ENCODE measurements around the gene ZSWIM3.
A peak's percentile ranks its signal among the peaks of the same experiment; 100 is the strongest.

The ZSWIM3 gene

DNA sequence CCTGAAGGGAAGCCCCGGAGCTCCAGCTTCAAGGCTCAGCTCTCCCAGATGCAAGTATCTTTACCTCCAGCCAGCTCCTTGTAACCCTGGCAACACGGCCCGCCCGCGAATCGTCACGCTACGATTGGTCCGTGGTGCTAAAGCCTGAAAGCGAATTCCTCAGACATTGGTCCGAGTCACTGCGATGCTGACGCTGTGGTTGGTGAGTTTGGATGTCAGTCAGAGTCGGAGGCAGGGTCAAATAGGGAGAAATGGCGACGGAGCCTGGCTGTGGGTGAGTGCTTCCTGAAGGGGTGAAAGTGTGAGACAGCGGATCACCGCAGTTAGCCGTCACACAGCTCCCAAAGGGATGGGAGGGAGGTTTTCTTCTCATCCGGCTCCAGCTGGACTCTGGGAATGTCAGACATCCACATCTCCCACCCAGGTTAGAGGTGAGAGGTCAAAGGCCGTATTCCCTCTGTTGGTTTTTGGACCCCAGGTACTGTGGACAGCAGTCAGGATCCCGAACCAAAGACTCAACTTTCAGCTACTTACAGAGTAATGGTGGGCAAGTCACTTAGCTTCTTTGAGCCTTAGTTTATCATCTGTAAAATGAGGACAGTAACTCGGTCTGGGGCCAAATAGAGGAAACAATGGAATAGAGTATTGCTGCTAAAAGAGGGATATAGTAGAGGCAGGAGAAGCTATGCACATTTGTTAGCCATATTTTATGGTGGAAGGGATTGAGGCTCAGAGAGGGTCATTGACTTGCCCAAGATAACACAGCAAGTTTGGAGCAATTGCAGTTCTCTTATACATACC is 23.8 kb downstream of the ZSWIM3 start, which contains the start of gene ZSWIM1:
ZSWIM1 (plus strand) TSS at position 240 of the 801 bp plus-strand sequence. CDS start 1,366 bp downstream, outside the sequence.
- peak within 1 kb of the TSS; percentile 77 for H3K4me3 ChIP-seq (ENCODE audit: low read depth, low read length)
- DNase-seq (ENCODE audit: low read depth, low spot score) = peak; percentile 99
- TF ChIP-seq, protein P1, sequence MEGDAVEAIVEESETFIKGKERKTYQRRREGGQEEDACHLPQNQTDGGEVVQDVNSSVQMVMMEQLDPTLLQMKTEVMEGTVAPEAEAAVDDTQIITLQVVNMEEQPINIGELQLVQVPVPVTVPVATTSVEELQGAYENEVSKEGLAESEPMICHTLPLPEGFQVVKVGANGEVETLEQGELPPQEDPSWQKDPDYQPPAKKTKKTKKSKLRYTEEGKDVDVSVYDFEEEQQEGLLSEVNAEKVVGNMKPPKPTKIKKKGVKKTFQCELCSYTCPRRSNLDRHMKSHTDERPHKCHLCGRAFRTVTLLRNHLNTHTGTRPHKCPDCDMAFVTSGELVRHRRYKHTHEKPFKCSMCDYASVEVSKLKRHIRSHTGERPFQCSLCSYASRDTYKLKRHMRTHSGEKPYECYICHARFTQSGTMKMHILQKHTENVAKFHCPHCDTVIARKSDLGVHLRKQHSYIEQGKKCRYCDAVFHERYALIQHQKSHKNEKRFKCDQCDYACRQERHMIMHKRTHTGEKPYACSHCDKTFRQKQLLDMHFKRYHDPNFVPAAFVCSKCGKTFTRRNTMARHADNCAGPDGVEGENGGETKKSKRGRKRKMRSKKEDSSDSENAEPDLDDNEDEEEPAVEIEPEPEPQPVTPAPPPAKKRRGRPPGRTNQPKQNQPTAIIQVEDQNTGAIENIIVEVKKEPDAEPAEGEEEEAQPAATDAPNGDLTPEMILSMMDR (IDR thresholded peaks at IDR 0.05; ENCODE audit: low read depth, low read length) = no peak
- in situ Hi-C loops (cut with HindIII; ENCODE audit: low sequenced_read_pairs) = no loop called here

DNA sequence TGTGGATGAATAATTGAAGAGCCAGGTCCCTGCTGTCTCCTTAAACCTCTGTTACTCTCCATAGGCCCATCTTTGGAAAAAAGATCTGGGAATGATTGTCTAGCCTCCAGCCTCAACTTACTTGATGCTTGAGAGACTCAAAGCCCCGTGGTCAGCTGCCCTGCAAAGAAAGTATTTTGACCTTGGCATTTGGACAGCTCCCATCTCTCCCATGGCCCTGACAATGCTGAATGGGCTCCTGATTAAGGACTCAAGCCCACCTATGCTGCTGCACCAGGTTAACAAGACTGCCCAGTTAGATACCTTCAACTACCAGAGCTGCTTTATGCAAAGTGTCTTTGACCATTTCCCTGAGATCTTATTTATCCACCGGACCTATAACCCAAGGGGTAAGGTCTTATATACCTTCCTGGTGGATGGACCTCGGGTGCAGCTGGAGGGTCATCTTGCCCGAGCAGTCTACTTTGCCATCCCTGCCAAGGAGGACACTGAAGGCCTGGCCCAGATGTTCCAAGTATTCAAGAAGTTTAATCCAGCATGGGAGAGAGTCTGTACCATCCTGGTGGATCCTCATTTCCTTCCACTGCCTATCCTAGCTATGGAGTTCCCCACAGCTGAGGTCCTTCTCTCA is 25.2 kb downstream of the ZSWIM3 start:
- in situ Hi-C loops (cut with HindIII; ENCODE audit: low sequenced_read_pairs) = no loop called here
- DNase-seq (ENCODE audit: low read depth, low spot score) = no peak
- H3K4me3 ChIP-seq (ENCODE audit: low read depth, low read length) = no peak overlapping the region
- TF ChIP-seq, protein P1 (IDR thresholded peaks at IDR 0.05; ENCODE audit: low read depth, low read length) = no peak

DNA sequence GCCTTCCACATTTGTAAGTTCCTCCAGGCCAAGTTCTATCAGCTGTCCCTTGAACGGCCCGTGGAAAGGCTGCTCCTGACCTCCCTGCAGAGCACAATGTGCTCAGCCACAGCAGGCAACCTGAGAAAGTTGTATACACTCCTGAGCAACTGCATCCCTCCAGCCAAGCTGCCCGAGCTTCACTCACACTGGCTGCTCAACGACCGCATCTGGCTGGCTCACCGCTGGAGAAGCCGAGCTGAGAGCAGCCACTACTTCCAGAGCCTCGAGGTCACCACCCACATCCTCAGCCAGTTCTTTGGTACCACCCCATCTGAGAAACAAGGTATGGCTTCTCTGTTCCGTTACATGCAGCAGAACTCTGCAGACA is 25.7 kb downstream of the ZSWIM3 start:
- no peak for DNase-seq (ENCODE audit: low read depth, low spot score)
- TF ChIP-seq, protein P1 (IDR thresholded peaks at IDR 0.05; ENCODE audit: low read depth, low read length) = no peak
- H3K4me3 ChIP-seq (ENCODE audit: low read depth, low read length) = no peak overlapping the region
- in situ Hi-C loops (cut with HindIII; ENCODE audit: low sequenced_read_pairs) = no loop called here

DNA sequence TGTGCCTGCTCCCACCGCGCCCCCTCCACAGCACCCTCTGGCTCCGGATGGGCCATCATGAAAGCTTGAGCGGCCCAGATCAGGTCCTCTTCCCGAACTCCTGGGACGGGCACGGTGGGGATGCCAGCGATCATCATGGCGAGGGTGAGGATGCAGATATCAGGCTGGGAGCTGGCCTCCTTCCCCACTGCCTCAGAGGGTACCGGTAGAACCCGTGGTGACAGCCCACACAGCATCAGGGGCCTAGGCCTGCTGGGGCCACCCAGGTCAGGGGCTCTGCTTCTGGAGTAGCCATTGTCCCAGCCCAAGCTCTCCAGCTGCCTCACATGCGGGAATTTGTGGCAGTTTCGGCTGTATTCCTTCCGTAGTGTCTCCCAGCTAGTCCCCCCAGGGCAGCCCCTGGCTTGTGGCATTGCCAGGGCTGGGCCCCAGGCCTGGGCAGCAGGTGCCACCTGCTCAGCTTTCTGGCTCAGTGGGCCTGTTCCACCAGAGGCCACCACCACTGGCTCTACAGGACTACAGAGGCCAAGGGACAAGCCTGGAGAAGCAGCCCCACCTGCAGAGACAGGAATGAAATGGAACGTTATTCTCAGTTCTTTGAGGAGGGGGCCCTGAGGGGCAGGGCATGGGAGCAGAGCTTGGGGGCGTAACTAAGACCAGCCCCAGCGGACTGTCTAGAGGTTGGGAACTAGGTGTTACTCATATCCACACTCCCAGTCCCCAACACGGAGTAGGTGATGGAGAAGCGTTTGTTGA is 29.4 kb downstream of the ZSWIM3 start:
- in situ Hi-C loops (cut with HindIII; ENCODE audit: low sequenced_read_pairs) = no loop called here
- TF ChIP-seq, protein P1 (IDR thresholded peaks at IDR 0.05; ENCODE audit: low read depth, low read length) = no peak
- DNase-seq (ENCODE audit: low read depth, low spot score) = no peak
- H3K4me3 ChIP-seq (ENCODE audit: low read depth, low read length) = no peak overlapping the region

DNA sequence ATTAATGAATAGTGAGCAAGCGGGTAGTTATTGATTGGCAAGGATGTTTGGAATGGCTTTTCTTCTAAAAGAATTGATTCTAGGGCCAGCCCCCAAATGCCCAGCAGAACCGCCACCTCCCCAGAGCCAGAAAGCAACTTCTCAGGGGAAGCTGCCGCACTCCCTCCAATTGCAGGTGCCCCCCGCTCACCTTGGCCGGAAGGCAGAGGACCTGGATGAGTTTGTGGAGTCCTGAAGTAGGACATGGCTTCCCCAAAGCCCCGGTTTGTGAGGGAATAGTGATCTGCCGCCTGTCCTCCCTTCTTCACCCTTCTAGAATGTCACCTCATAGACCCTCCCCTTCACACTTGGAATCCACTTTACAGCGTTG is 29.9 kb downstream of the ZSWIM3 start, which contains the start of gene SPATA25:
SPATA25 (minus strand) TSS at position 277 of the 370 bp plus-strand sequence; CDS start at position 245, 32 bp downstream.
- DNase-seq (ENCODE audit: low read depth, low spot score) = no peak
- in situ Hi-C loops (cut with HindIII; ENCODE audit: low sequenced_read_pairs) = no loop called here
- H3K4me3 ChIP-seq (ENCODE audit: low read depth, low read length) = no peak within 1 kb of the TSS
- TF ChIP-seq, protein P1 (IDR thresholded peaks at IDR 0.05; ENCODE audit: low read depth, low read length) = no peak

DNA sequence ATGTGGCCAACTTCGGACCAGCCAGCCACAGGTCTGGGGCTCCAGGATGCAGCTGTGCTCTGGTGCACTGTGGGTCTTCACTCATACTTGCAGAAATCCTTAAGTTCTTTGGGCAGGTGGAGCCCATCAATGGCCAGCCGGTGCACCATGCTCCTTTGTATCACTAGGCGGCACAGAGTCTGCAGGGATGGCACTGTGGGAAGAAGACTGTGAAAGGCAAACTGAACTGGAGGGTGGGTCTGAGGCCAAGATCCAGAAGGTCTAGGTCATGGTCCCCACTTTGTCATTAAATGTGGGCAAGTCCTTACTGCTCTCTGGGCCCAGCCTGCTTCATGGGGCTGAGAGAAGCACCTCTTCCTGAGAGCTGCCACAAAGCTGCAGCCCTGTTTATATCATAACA is 31.3 kb downstream of the ZSWIM3 start:
- H3K4me3 ChIP-seq (ENCODE audit: low read depth, low read length) = no peak overlapping the region
- TF ChIP-seq, protein P1 (IDR thresholded peaks at IDR 0.05; ENCODE audit: low read depth, low read length) = no peak
- in situ Hi-C loops (cut with HindIII; ENCODE audit: low sequenced_read_pairs) = no loop called here
- no peak for DNase-seq (ENCODE audit: low read depth, low spot score)

Data from astrocyte of the spinal cord (primary cell).